ENCODE results near the gene NF1.
"Not testable (repeated sequence)": the region's sequence is repeated elsewhere in the genome, so short reads cannot be mapped to it uniquely, and the experiment has no call there.

Gene NF1

GRCh38 chr17:31068291-31068690 lies 26.5 kb upstream of the NF1 start:
- ATAC-seq (peak; percentile 85), DNase-seq (peak; percentile 52 to 62)
- no peak overlapping the region for H3K27ac Mint-ChIP-seq
- no peaks in the 10 kb centered on the region for H3K27me3 Mint-ChIP-seq
- no peak overlapping the region for H3K4me3 Mint-ChIP-seq
- H3K4me1 Mint-ChIP-seq: peaks cover 5% of the 10 kb centered on the region
- H3K9me3 Mint-ChIP-seq: no peaks in the 10 kb centered on the region

GRCh38 chr17:31072186-31072585 lies 22.6 kb upstream of the NF1 start:
- no peak overlapping the region for H3K4me3 Mint-ChIP-seq
- H3K27me3 Mint-ChIP-seq: no peaks in the 10 kb centered on the region
- no peaks in the 10 kb centered on the region for H3K9me3 Mint-ChIP-seq
- peaks cover 5% of the 10 kb centered on the region for H3K4me1 Mint-ChIP-seq
- DNase-seq: no peak
- no peak overlapping the region for H3K27ac Mint-ChIP-seq
- ATAC-seq: no peak

- ATAC-seq (no peak), DNase-seq (no peak)
- Mint-ChIP-seq H3K4me3 (no peak overlapping the region), H3K9me3 (no peaks in the 10 kb centered on the region), H3K27me3 (no peaks in the 10 kb centered on the region), H3K4me1 (peaks cover 5% of the 10 kb centered on the region), H3K27ac (no peak overlapping the region)
Measured at GRCh38 chr17:31073411-31073810, 21.4 kb upstream of the NF1 start.

- Mint-ChIP-seq H3K27me3 (no peaks in the 10 kb centered on the region), H3K27ac (no peak overlapping the region), H3K9me3 (no peaks in the 10 kb centered on the region), H3K4me1 (no peaks in the 10 kb centered on the region), H3K4me3 (no peak overlapping the region)
- no peak for ATAC-seq
- no peak for DNase-seq
Measured at GRCh38 chr17:31074772-31075555, 19.8 kb upstream of the NF1 start.

- ATAC-seq (no peak), DNase-seq (no peak)
- H3K9me3 Mint-ChIP-seq: no peaks in the 10 kb centered on the region
- no peaks in the 10 kb centered on the region for H3K27me3 Mint-ChIP-seq
- H3K4me3 Mint-ChIP-seq: no peak overlapping the region
- no peak overlapping the region for H3K27ac Mint-ChIP-seq
- no peaks in the 10 kb centered on the region for H3K4me1 Mint-ChIP-seq
Measured at GRCh38 chr17:31078290-31078689, 16.5 kb upstream of the NF1 start.

- H3K27ac Mint-ChIP-seq: no peak overlapping the region
- DNase-seq (no peak), ATAC-seq (no peak)
- no peaks in the 10 kb centered on the region for H3K4me1 Mint-ChIP-seq
- H3K4me3 Mint-ChIP-seq: no peak overlapping the region
- no peaks in the 10 kb centered on the region for H3K27me3 Mint-ChIP-seq
- no peaks in the 10 kb centered on the region for H3K9me3 Mint-ChIP-seq
Measured at GRCh38 chr17:31079731-31080130, 15.0 kb upstream of the NF1 start.

- no peak overlapping the region for H3K4me3 Mint-ChIP-seq
- no peaks in the 10 kb centered on the region for H3K9me3 Mint-ChIP-seq
- no peak overlapping the region for H3K27ac Mint-ChIP-seq
- DNase-seq: no peak
- ATAC-seq: no peak
- H3K27me3 Mint-ChIP-seq: no peaks in the 10 kb centered on the region
- no peaks in the 10 kb centered on the region for H3K4me1 Mint-ChIP-seq
Measured at GRCh38 chr17:31085563-31085962, 9.2 kb upstream of the NF1 start.

- DNase-seq: no peak
- no peak for ATAC-seq
- Mint-ChIP-seq H3K27me3 (no peaks in the 10 kb centered on the region), H3K4me3 (no peak overlapping the region), H3K9me3 (no peaks in the 10 kb centered on the region), H3K4me1 (no peaks in the 10 kb centered on the region), H3K27ac (no peak overlapping the region)
Measured at GRCh38 chr17:31089471-31089870, 5.3 kb upstream of the NF1 start.

- not testable (repeated sequence) for H3K27me3 Mint-ChIP-seq, ATAC-seq, H3K9me3 Mint-ChIP-seq, DNase-seq, H3K4me3 Mint-ChIP-seq, H3K4me1 Mint-ChIP-seq, H3K27ac Mint-ChIP-seq
Measured at GRCh38 chr17:31090650-31091049, 4.1 kb upstream of the NF1 start.

- peaks cover 12% of the 10 kb centered on the region for H3K4me1 Mint-ChIP-seq
- no peaks in the 10 kb centered on the region for H3K9me3 Mint-ChIP-seq
- no peak overlapping the region for H3K4me3 Mint-ChIP-seq
- ATAC-seq: no peak
- no peak for DNase-seq
- H3K27ac Mint-ChIP-seq: no peak overlapping the region
- no peaks in the 10 kb centered on the region for H3K27me3 Mint-ChIP-seq
Measured at GRCh38 chr17:31092475-31093064, 2.2 kb upstream of the NF1 start.

GRCh38 chr17:31093866-31094599 lies 744 bp upstream of the NF1 start:
- no peak for DNase-seq
- Mint-ChIP-seq H3K27ac (peak overlapping the region; percentile 42 to 66), H3K9me3 (no peaks in the 10 kb centered on the region)

GRCh38 chr17:31095236-31096105 lies 694 bp downstream of the NF1 start:
- peak overlapping the region; percentile 85 to 90 for H3K27ac Mint-ChIP-seq
- ATAC-seq (peak; percentile 52), DNase-seq (peak; percentile 25 to 26)
- H3K4me1 Mint-ChIP-seq: peaks cover 12% of the 10 kb centered on the region
- no peaks in the 10 kb centered on the region for H3K27me3 Mint-ChIP-seq
- H3K4me3 Mint-ChIP-seq: peak overlapping the region; percentile 96 to 98
- no peaks in the 10 kb centered on the region for H3K9me3 Mint-ChIP-seq

More at GRCh38 chr17:31093866-31094599, 744 bp upstream of the NF1 start:
- Mint-ChIP-seq H3K4me3 (peak overlapping the region; percentile 96 to 98), H3K27me3 (no peaks in the 10 kb centered on the region), H3K4me1 (peaks cover 12% of the 10 kb centered on the region)
- ATAC-seq: no peak

GRCh38 chr17:31096106-31096436 lies 1.3 kb downstream of the NF1 start:
- ATAC-seq: no peak
- Mint-ChIP-seq H3K27ac (peak overlapping the region in 1 of 2 donors; percentile 85), H3K4me1 (peaks cover 12% of the 10 kb centered on the region), H3K27me3 (no peaks in the 10 kb centered on the region), H3K9me3 (no peaks in the 10 kb centered on the region), H3K4me3 (peak overlapping the region; percentile 96 to 98)
- no peak for DNase-seq

- Mint-ChIP-seq H3K27ac (no peak overlapping the region), H3K27me3 (no peaks in the 10 kb centered on the region), H3K9me3 (no peaks in the 10 kb centered on the region), H3K4me1 (peaks cover 12% of the 10 kb centered on the region), H3K4me3 (no peak overlapping the region)
- no peak for DNase-seq
- ATAC-seq: no peak
Measured at GRCh38 chr17:31099016-31099415, 4.2 kb downstream of the NF1 start.

GRCh38 chr17:31100840-31101459 lies 6.2 kb downstream of the NF1 start:
- ATAC-seq (no peak), DNase-seq (no peak)
- Mint-ChIP-seq H3K27me3 (no peaks in the 10 kb centered on the region), H3K4me3 (no peak overlapping the region), H3K9me3 (no peaks in the 10 kb centered on the region), H3K4me1 (peaks cover 7% of the 10 kb centered on the region), H3K27ac (peak overlapping the region in 1 of 2 donors; percentile 59)

All from stimulated activated naive CD8-positive, alpha-beta T cell treated with anti-CD3 and anti-CD28 coated beads, Interleukin-15, amount 100 ng/mL, for 72 hours (primary cell).